BJ (cell line): ENCODE measurements around the gene KCNE2. TPM values are rescaled to one million over a fixed set of nuclear protein-coding genes. Genes with fewer than 3 reads are reported as not detected.

ENCODE experiments used
- CTCF ChIA-PET: fragments of 350-600 bp; formaldehyde crosslinking; extraction: SDS; loops from one replicate; lab custom pipeline; 2021; ENCODE audit warnings: antibody characterized with exemption, inconsistent platforms; lab: Yijun Ruan, JAX
- POLR2A ChIA-PET: fragments of 300-600 bp; sonication (Branson Sonifier 250); formaldehyde crosslinking; extraction: SDS; loops from one replicate; lab custom pipeline; 2021; ENCODE audit warnings: antibody characterized with exemption; lab: Charles Lee
- DNase-seq: peaks from one replicate; pipeline ENCODE4 v3.0.0-alpha.2; 2011; ENCODE audit warnings: low read depth
- H3K27me3 ChIP-seq: 2 replicates; pipeline ENCODE4 v1.6.0; 2011; ENCODE audit warnings: low read length; ENCODE audit not compliant: control insufficient read depth, insufficient read depth
- H3K36me3 ChIP-seq: 2 replicates; pipeline ENCODE4 v1.5.1; 2011; ENCODE audit warnings: low read length; ENCODE audit not compliant: control insufficient read depth, insufficient read depth
- H3K4me3 ChIP-seq: 2 replicates; pipeline ENCODE4 v1.5.1; 2011; ENCODE audit warnings: low read depth, mild to moderate bottlenecking, control low read depth, low read length
- CTCF ChIP-seq: IDR thresholded peaks from 2 replicates; pipeline ENCODE4 v1.5.1; 2011; ENCODE audit warnings: low read depth, mild to moderate bottlenecking, control low read depth, inconsistent platforms, low read length, moderate library complexity; ENCODE audit not compliant: insufficient read depth
- polyA plus RNA-seq: library from polyadenylated mRNA; depleted of rRNA; stranded (reverse); fragments of >200 nt; gene quantifications from 2 replicates; pipeline ENCODE4 v1.2.3, GENCODE V29; 2011

Gene KCNE2
- polyA plus RNA-seq, 1 experiment: not detected

- CTCF ChIA-PET: interaction anchor here (0.6 kb wide), 2 partner anchors 130 to 358 kb away, joined by 3 read pairs; no protein-coding TSS in a partner anchor
- Histone ChIP-seq H3K4me3 (no peak overlapping the region), H3K27me3 (no peaks in the 10 kb centered on the region), H3K36me3 (no peaks in the 10 kb centered on the region)
- POLR2A ChIA-PET: no interaction called here
- TF ChIP-seq CTCF: no peak
- no peak for DNase-seq
Observed at GRCh38 chr21:34332347-34332746, 31.5 kb upstream of the KCNE2 start.

GRCh38 chr21:34333121-34333739 is 30.6 kb upstream of the KCNE2 start:
- CTCF ChIA-PET: interaction anchor here (0.6 to 2.7 kb wide), 6 partner anchors 9 to 410 kb away, joined by 3 to 18 read pairs (median 4); no protein-coding TSS in a partner anchor
- TF ChIP-seq CTCF: no peak
- peak; percentile 42 for DNase-seq
- POLR2A ChIA-PET: interaction anchor here (0.6 kb wide), 2 partner anchors 401 to 433 kb away, joined by 8 to 13 read pairs; no protein-coding TSS in a partner anchor
- Histone ChIP-seq H3K27me3 (no peaks in the 10 kb centered on the region), H3K36me3 (no peaks in the 10 kb centered on the region), H3K4me3 (no peak overlapping the region)

GRCh38 chr21:34335316-34335715 is 28.5 kb upstream of the KCNE2 start:
- no peaks in the 10 kb centered on the region for H3K27me3 ChIP-seq
- CTCF ChIA-PET: interaction anchor here (1.9 to 2.7 kb wide), 2 partner anchors 14 to 412 kb away, joined by 14 to 18 read pairs; no protein-coding TSS in a partner anchor
- POLR2A ChIA-PET: no interaction called here
- H3K36me3 ChIP-seq: no peaks in the 10 kb centered on the region
- TF ChIP-seq CTCF: no peak
- DNase-seq: peak; percentile 61
- no peak overlapping the region for H3K4me3 ChIP-seq

GRCh38 chr21:34336245-34336644 is 27.6 kb upstream of the KCNE2 start:
- POLR2A ChIA-PET: no interaction called here
- Histone ChIP-seq H3K36me3 (no peaks in the 10 kb centered on the region), H3K27me3 (no peaks in the 10 kb centered on the region), H3K4me3 (no peak overlapping the region)
- CTCF ChIA-PET: interaction anchor here (1.6 to 2.7 kb wide), 4 partner anchors 10 to 413 kb away, joined by 4 to 18 read pairs (median 13); no protein-coding TSS in a partner anchor
- TF ChIP-seq CTCF: no peak
- no peak for DNase-seq

- CTCF ChIA-PET: interaction anchor here (0.7 to 2.1 kb wide), 5 partner anchors 9 to 413 kb away, joined by 3 to 18 read pairs (median 4); no protein-coding TSS in a partner anchor
- TF ChIP-seq CTCF: no peak
- Histone ChIP-seq H3K4me3 (no peak overlapping the region), H3K27me3 (no peaks in the 10 kb centered on the region), H3K36me3 (no peaks in the 10 kb centered on the region)
- POLR2A ChIA-PET: no interaction called here
- DNase-seq: peak; percentile 26
Observed at GRCh38 chr21:34336756-34337391, 26.9 kb upstream of the KCNE2 start.
